Fibroblast of lung (primary cell): ENCODE data around the gene TTLL11. TPM values are rescaled to one million over a fixed set of nuclear protein-coding genes. Genes with fewer than 3 reads are reported as not detected.
A peak's percentile ranks its signal among the peaks of the same experiment; 100 is the strongest.

Experiments used
- DNase-seq, 2 donors: peaks; one replicate each; pipeline versions ENCODE4 v3.0.0 to v3.0.0-alpha.2; 2010; ENCODE audit warnings: low read depth in 2 of 2
- H2AFZ ChIP-seq: 2 replicates; pipeline ENCODE4 v1.5.1; 2012; ENCODE audit warnings: low read length, control low read depth, inconsistent platforms
- H3K27ac ChIP-seq: 2 replicates; pipeline ENCODE4 v1.5.1; 2011; ENCODE audit warnings: low read length, control low read depth; ENCODE audit not compliant: insufficient read depth
- H3K27me3 ChIP-seq: 2 replicates; pipeline ENCODE4 v1.5.1; 2011; ENCODE audit warnings: mild to moderate bottlenecking, low read length; ENCODE audit not compliant: control insufficient read depth, insufficient read depth
- H3K36me3 ChIP-seq: 2 replicates; pipeline ENCODE4 v1.5.1; 2011; ENCODE audit warnings: low read length; ENCODE audit not compliant: control insufficient read depth, insufficient read depth
- H3K4me1 ChIP-seq: 2 replicates; pipeline ENCODE4 v1.5.1; 2011; ENCODE audit warnings: low read length; ENCODE audit not compliant: control insufficient read depth, insufficient read depth; ENCODE audit errors: extremely low read depth
- H3K4me2 ChIP-seq: 2 replicates; pipeline ENCODE4 v1.5.1; 2011; ENCODE audit warnings: low read length, control low read depth; ENCODE audit not compliant: insufficient read depth; ENCODE audit errors: extremely low read depth
- H3K4me3 ChIP-seq, 4 experiments: fragments of 200-600 bp in 1 of 4; sonication (generic) in 1 of 4; replicated peaks in 1 of 4; 2 replicates each; pipeline ENCODE4 v1.5.1; 2011 to 2016; ENCODE audit warnings: low read length in 4 of 4, low read depth in 3 of 4, mild to moderate bottlenecking in 3 of 4, control low read depth in 2 of 4, inconsistent platforms in 1 of 4, mixed read lengths in 1 of 4; ENCODE audit not compliant: insufficient read depth in 1 of 4; ENCODE audit errors: control extremely low read depth in 1 of 4
- H3K79me2 ChIP-seq: 2 replicates; pipeline ENCODE4 v1.5.1; 2012; ENCODE audit warnings: mild to moderate bottlenecking, low read length, inconsistent platforms; ENCODE audit not compliant: control insufficient read depth, insufficient read depth
- H3K9ac ChIP-seq: 2 replicates; pipeline ENCODE4 v1.5.1; 2011; ENCODE audit warnings: mild to moderate bottlenecking, low read length, control low read depth; ENCODE audit not compliant: insufficient read depth
- H3K9me3 ChIP-seq: 2 replicates; pipeline ENCODE4 v1.5.1; 2012; ENCODE audit warnings: low read depth, low read length; ENCODE audit not compliant: control insufficient read depth, insufficient read depth
- H4K20me1 ChIP-seq: 2 replicates; pipeline ENCODE4 v1.5.1; 2011; ENCODE audit warnings: low read length; ENCODE audit not compliant: control insufficient read depth, insufficient read depth; ENCODE audit errors: extremely low read depth
- CTCF ChIP-seq, 2 donors: IDR thresholded peaks in 1 of 2; conservative IDR thresholded peaks in 1 of 2; 1 replicate in 1 of 2; 2 replicates in 1 of 2; pipeline ENCODE4 v1.5.1; 2011 to 2012; ENCODE audit warnings: low read length in 2 of 2, control low read depth in 1 of 2, inconsistent platforms in 1 of 2, low read depth in 1 of 2, mild to moderate bottlenecking in 1 of 2
- EZH2 ChIP-seq: IDR thresholded peaks from 2 replicates; pipeline ENCODE4 v1.5.1; 2012; ENCODE audit warnings: low read length, control low read depth, mild to moderate bottlenecking; ENCODE audit errors: missing control alignments
- polyA plus RNA-seq, 2 donors: library from polyadenylated mRNA; depleted of rRNA in 1 of 2; stranded (reverse) in 1 of 2; unstranded in 1 of 2; fragments of >200 nt; gene quantifications; 2 replicates each; pipeline ENCODE4 v1.2.1, GENCODE V29; 2011 to 2012; ENCODE audit warnings: missing spikeins in 1 of 2
- total RNA-seq: library from RNA; depleted of rRNA; stranded (reverse); fragments of >200 nt; gene quantifications from 2 replicates; pipeline ENCODE4 v1.2.1, GENCODE V29; 2014

TTLL11 gene
- total and polyA plus RNA-seq, 2 donors (not counting 1 experiment from before 2014, with no cell fraction given): 3.9 to 4.8 TPM

GRCh38 chr9:121999556-121999955 is 93.6 kb downstream of the TTLL11 start:
- TF ChIP-seq CTCF (conservative IDR thresholded peaks at IDR 0.05 in 1 of 2, IDR thresholded peaks at IDR 0.05 in 1 of 2; ENCODE audit: low read depth in 1 of 2, low read length in 2 of 2): no peak
- TF ChIP-seq EZH2: no peak
- DNase-seq: no peak
- Histone ChIP-seq H3K27ac (no peak overlapping the region), H3K9ac (no peak overlapping the region), H4K20me1 (no peaks in the 10 kb centered on the region), H3K4me1 (no peaks in the 10 kb centered on the region), H3K27me3 (no peaks in the 10 kb centered on the region), H3K4me3 (no peak overlapping the region), H3K4me2 (no peak overlapping the region), H3K79me2 (no peaks in the 10 kb centered on the region), H3K9me3 (no peaks in the 10 kb centered on the region), H3K36me3 (no peaks in the 10 kb centered on the region), H2AFZ (no peak overlapping the region)

- DNase-seq: no peak
- no peak overlapping the region for H3K4me2 ChIP-seq
- no peaks in the 10 kb centered on the region for H3K4me1 ChIP-seq
- H3K79me2 ChIP-seq: no peaks in the 10 kb centered on the region
- no peaks in the 10 kb centered on the region for H3K9me3 ChIP-seq
- no peaks in the 10 kb centered on the region for H3K36me3 ChIP-seq
- TF ChIP-seq CTCF (conservative IDR thresholded peaks at IDR 0.05 in 1 of 2, IDR thresholded peaks at IDR 0.05 in 1 of 2; ENCODE audit: low read depth in 1 of 2, low read length in 2 of 2): no peak
- TF ChIP-seq EZH2: no peak
- no peaks in the 10 kb centered on the region for H4K20me1 ChIP-seq
- no peak overlapping the region for H3K9ac ChIP-seq
- no peak overlapping the region for H3K27ac ChIP-seq
- no peak overlapping the region for H2AFZ ChIP-seq
- H3K27me3 ChIP-seq: no peaks in the 10 kb centered on the region
- H3K4me3 ChIP-seq: no peak overlapping the region
Observed at GRCh38 chr9:121998513-121999049, 94.5 kb downstream of the TTLL11 start.

- Histone ChIP-seq H3K27me3 (no peaks in the 10 kb centered on the region), H3K4me2 (no peak overlapping the region), H3K9me3 (no peaks in the 10 kb centered on the region), H3K4me3 (no peak overlapping the region), H3K4me1 (no peaks in the 10 kb centered on the region), H4K20me1 (no peaks in the 10 kb centered on the region), H2AFZ (no peak overlapping the region), H3K79me2 (no peaks in the 10 kb centered on the region), H3K27ac (no peak overlapping the region), H3K36me3 (no peaks in the 10 kb centered on the region), H3K9ac (no peak overlapping the region)
- DNase-seq: peak; percentile 30 to 32
- TF ChIP-seq EZH2 (no peak), CTCF (conservative IDR thresholded peaks at IDR 0.05 in 1 of 2, IDR thresholded peaks at IDR 0.05 in 1 of 2; ENCODE audit: low read depth in 1 of 2, low read length in 2 of 2) (no peak)
Observed at GRCh38 chr9:121997791-121998190, 95.3 kb downstream of the TTLL11 start.
